ENCODE data around the gene TMUB1.

Gene TMUB1

DNA sequence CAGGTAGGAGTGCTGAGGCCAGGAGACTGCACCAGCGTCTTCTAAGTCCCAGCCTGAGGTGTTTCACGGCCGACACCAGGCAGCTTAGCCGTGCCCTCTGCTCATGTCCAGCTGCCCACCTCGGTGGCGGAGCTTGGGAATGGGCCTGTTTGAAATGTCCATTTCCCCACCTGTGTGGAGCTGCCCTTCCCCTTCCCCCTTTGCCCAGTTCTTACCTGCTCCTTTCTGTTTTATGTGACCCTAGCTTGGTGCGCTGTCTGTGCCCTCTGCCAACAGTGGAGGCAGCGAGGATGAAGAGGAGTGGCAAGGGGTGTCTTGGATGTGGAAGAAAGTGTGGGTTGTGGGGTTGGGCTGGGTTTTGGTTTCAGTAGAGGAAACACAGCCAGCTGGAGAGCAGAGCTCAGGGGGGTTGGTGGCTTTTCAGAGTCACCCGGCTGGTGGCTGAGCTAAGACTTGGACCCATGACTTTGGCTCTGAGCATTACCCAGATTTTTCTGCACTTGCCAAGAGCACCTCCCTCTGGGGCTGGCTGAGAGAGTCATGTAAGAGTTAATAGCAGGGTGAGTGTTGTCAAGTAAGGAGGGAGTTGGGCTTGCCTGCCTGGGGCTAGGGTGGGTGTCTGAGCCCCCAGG, 46.8 kb upstream of the TMUB1 start:
- H3K4me3 ChIP-seq (ENCODE audit: low read depth, low read length) = no peak overlapping the region
- in situ Hi-C loops (cut with HindIII; ENCODE audit: low sequenced_read_pairs) = no loop called here
- no peak for TF ChIP-seq CTCF (IDR thresholded peaks at IDR 0.05; ENCODE audit: low read depth, low read length, missing control alignments)

GRCh38 chr7:151129117-151129959, 46.0 kb upstream of the TMUB1 start:
- DNase-seq (ENCODE audit: low read depth) = no peak
- TF ChIP-seq CTCF (IDR thresholded peaks at IDR 0.05; ENCODE audit: low read depth, low read length, missing control alignments) = no peak
- in situ Hi-C loops (cut with HindIII; ENCODE audit: low sequenced_read_pairs) = no loop called here
- H3K4me3 ChIP-seq (ENCODE audit: low read depth, low read length) = no peak overlapping the region

More for the DNA sequence above, 46.8 kb upstream of the TMUB1 start:
- DNase-seq (ENCODE audit: low read depth) = no peak

DNA sequence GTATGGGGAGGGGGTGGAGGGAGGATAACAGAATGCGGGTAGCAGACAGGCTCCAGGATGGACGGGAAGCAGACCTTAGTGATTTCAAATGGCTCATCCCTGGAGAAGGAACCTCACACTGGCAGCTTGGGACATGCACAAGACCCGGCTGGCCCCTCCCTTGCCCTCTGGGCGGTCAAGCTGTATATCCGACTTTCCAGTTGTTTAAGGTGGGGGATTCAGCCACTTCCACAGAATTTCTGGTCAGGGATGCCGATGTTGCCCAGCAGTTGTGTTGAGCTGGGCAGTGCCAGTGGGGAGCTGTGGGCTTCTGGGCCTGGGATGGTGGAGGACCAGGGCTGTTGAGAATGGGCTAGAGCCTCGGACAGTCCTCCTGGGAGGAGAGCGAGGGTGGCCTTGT, 45.4 kb upstream of the TMUB1 start:
- no peak overlapping the region for H3K4me3 ChIP-seq (ENCODE audit: low read depth, low read length)
- DNase-seq (ENCODE audit: low read depth) = no peak
- TF ChIP-seq CTCF (IDR thresholded peaks at IDR 0.05; ENCODE audit: low read depth, low read length, missing control alignments) = no peak
- in situ Hi-C loops (cut with HindIII; ENCODE audit: low sequenced_read_pairs) = no loop called here

DNA sequence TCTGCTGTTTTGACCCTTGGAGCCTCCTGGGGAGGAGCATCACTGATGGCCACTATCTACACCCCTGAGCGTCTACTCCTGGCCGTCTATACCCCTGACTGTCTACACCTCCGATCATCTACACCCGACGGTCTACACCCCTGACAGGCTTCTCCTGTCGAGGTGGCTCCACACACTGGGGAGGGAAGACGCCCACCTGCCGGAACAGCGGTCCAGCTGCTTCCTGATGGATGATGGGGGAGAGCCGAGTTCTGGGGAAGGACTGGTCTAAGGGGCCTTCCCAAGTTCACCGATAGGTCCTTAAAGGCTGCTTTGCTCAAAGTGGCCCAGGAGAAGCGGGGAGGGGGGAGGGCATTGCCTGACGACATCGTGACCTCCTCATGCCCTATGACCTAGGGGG, 44.9 kb upstream of the TMUB1 start:
- in situ Hi-C loops (cut with HindIII; ENCODE audit: low sequenced_read_pairs) = no loop called here

GRCh38 chr7:151126491-151127137, 43.3 kb upstream of the TMUB1 start:
- in situ Hi-C loops (cut with HindIII; ENCODE audit: low sequenced_read_pairs) = no loop called here
- no peak overlapping the region for H3K4me3 ChIP-seq (ENCODE audit: low read depth, low read length)
- TF ChIP-seq CTCF (IDR thresholded peaks at IDR 0.05; ENCODE audit: low read depth, low read length, missing control alignments) = no peak
- DNase-seq (ENCODE audit: low read depth) = no peak

More for the DNA sequence above, 44.9 kb upstream of the TMUB1 start:
- no peak for TF ChIP-seq CTCF (IDR thresholded peaks at IDR 0.05; ENCODE audit: low read depth, low read length, missing control alignments)
- no peak for DNase-seq (ENCODE audit: low read depth)
- H3K4me3 ChIP-seq (ENCODE audit: low read depth, low read length) = no peak overlapping the region

- peak overlapping the region; percentile 24 for H3K4me3 ChIP-seq (ENCODE audit: low read depth, low read length)
- no peak for TF ChIP-seq CTCF (IDR thresholded peaks at IDR 0.05; ENCODE audit: low read depth, low read length, missing control alignments)
- no peak for DNase-seq (ENCODE audit: low read depth)
- in situ Hi-C loops (cut with HindIII; ENCODE audit: low sequenced_read_pairs) = no loop called here
Measured at GRCh38 chr7:151125846-151126481, 42.7 kb upstream of the TMUB1 start.

Measured in astrocyte of the cerebellum (primary cell).